Measurements from ENCODE around the gene AMH. TPM values are rescaled to one million over a fixed set of nuclear protein-coding genes. Genes with fewer than 3 reads are reported as not detected.

Gene AMH
- polyA plus RNA-seq, 2 of the 4 experiments (the other 2 are of a cell fraction) = 3.0 to 12.0 TPM

- WGBS (ENCODE audit: missing lambda C conversion rate) = 78% methylated on average over 7 of the region's 12 CpGs
- DNase-seq (ENCODE audit: low read depth in 1 of 2, low spot score in 1 of 2) (no peak), FAIRE-seq (no peak), ATAC-seq (no peak)
- TF ChIP-seq HES2 (IDR thresholded peaks at IDR 0.05) (no peak), NFE2L2 (conservative IDR thresholded peaks at IDR 0.05; ENCODE audit: low read length) (no peak), POLR2A (IDR thresholded peaks at IDR 0.05; ENCODE audit: low read length) (no peak), TP53 (CRISPR knock-in tag; IDR thresholded peaks at IDR 0.05) (no peak), JUN (IDR thresholded peaks at IDR 0.05) (no peak), FOXS1 (CRISPR knock-in tag; IDR thresholded peaks at IDR 0.05) (no peak), RCOR1 (IDR thresholded peaks at IDR 0.05; ENCODE audit: low read depth, low read length) (no peak), NR3C1 (IDR thresholded peaks at IDR 0.05) (no peak), CEBPB (IDR thresholded peaks at IDR 0.05) (no peak), CTCF (IDR thresholded peaks at IDR 0.05) (no peak), SREBF2 (IDR thresholded peaks at IDR 0.05) (no peak), ZC3H11A (IDR thresholded peaks at IDR 0.05) (no peak), SMC3 (IDR thresholded peaks at IDR 0.05) (no peak), GATA3 (IDR thresholded peaks at IDR 0.05; ENCODE audit: borderline replicate concordance) (no peak), CHD2 (IDR thresholded peaks at IDR 0.05; ENCODE audit: low read length, partially characterized antibody) (no peak), ZSCAN20 (CRISPR knock-in tag; IDR thresholded peaks at IDR 0.05) (no peak), REST (IDR thresholded peaks at IDR 0.05) (no peak), KDM1A (IDR thresholded peaks at IDR 0.05; ENCODE audit: low read depth) (no peak), ATOH8 (CRISPR knock-in tag; IDR thresholded peaks at IDR 0.05; ENCODE audit: low read depth) (no peak), EP300 (IDR thresholded peaks at IDR 0.05) (no peak)
- peaks cover 63% of the 10 kb centered on the region for H3K4me1 ChIP-seq
- no peak overlapping the region for H3K4me2 ChIP-seq
- no peak overlapping the region for H3K27ac ChIP-seq
- H3K9me3 ChIP-seq = no peaks in the 10 kb centered on the region
- no peak overlapping the region for H3K4me3 ChIP-seq
- ChIA-PET POLR2A (interaction anchor here (0.5 kb wide), 2 partner anchors 30 to 354 kb away, joined by 3 read pairs; no protein-coding TSS in a partner anchor), CTCF (no interaction called here)
Measured at GRCh38 chr19:2242092-2242537, 7.0 kb upstream of the AMH start.

GRCh38 chr19:2242816-2243215, 6.3 kb upstream of the AMH start:
- ChIA-PET POLR2A (no interaction called here), CTCF (interaction anchor here (1.5 kb wide), 1 partner anchor 19 kb away, joined by 4 read pairs; no protein-coding TSS in a partner anchor)
- Histone ChIP-seq H3K4me1 (peaks cover 64% of the 10 kb centered on the region), H3K4me2 (no peak overlapping the region), H3K9me3 (no peaks in the 10 kb centered on the region), H3K4me3 (no peak overlapping the region), H3K27ac (no peak overlapping the region)
- WGBS (ENCODE audit: missing lambda C conversion rate) = 80% methylated on average over 8 of the region's 8 CpGs
- DNase-seq (ENCODE audit: low read depth in 1 of 2, low spot score in 1 of 2) = no peak
- no peak for ATAC-seq
- TF ChIP-seq CBX2 (IDR thresholded peaks at IDR 0.05; ENCODE audit: borderline replicate concordance, low read depth) = no peak
- peak; percentile 81 for TF ChIP-seq ZFP36 (IDR thresholded peaks at IDR 0.05; ENCODE audit: borderline replicate concordance, partially characterized antibody)
- no peak for TF ChIP-seq RCOR1 (IDR thresholded peaks at IDR 0.05; ENCODE audit: low read depth, low read length)
- no peak for FAIRE-seq

All from A549 (cell line).